DND-41 (cell line): ENCODE data around the gene MACROD2.

Source experiments
- EZH2 ChIP-seq: IDR thresholded peaks from 3 replicates; pipeline ENCODE4 v1.6.1; 2012; ENCODE audit warnings: borderline replicate concordance, low read depth, mild to moderate bottlenecking, moderate library complexity, low read length, inconsistent platforms; ENCODE audit not compliant: severe bottlenecking
- TF ChIP-seq, protein P1 (sequence below): IDR thresholded peaks from 2 replicates; pipeline ENCODE4 v1.5.1; 2012; ENCODE audit warnings: borderline replicate concordance, low read length, moderate library complexity, mild to moderate bottlenecking; ENCODE audit not compliant: poor library complexity, severe bottlenecking; ENCODE audit errors: extremely low read depth

DNA sequence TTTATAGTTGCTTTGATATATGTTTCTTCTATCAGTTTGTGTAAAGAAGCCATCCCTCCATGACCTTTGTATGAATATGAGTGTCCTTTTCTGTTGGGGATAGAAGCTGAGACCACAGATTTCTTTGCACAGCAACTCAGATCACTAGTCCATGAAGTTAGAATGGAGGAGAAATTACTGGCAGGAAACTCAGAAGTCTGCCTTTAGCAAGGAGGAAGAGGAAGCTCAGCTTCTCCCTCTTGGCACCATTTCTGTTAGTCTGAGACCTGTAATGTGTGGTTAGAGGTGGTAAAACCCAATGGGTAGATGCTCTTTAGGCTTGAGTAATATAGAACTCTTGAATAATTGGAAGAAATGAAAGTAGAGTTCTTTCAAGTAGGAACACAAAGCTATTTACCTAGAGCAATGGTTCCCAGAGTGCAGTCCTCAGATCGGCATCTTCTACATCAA is 1337.4 kb downstream of the MACROD2 start:
- TF ChIP-seq, protein P1, sequence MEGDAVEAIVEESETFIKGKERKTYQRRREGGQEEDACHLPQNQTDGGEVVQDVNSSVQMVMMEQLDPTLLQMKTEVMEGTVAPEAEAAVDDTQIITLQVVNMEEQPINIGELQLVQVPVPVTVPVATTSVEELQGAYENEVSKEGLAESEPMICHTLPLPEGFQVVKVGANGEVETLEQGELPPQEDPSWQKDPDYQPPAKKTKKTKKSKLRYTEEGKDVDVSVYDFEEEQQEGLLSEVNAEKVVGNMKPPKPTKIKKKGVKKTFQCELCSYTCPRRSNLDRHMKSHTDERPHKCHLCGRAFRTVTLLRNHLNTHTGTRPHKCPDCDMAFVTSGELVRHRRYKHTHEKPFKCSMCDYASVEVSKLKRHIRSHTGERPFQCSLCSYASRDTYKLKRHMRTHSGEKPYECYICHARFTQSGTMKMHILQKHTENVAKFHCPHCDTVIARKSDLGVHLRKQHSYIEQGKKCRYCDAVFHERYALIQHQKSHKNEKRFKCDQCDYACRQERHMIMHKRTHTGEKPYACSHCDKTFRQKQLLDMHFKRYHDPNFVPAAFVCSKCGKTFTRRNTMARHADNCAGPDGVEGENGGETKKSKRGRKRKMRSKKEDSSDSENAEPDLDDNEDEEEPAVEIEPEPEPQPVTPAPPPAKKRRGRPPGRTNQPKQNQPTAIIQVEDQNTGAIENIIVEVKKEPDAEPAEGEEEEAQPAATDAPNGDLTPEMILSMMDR: no peak
- no peak for TF ChIP-seq EZH2
